H4 (cell line): ENCODE measurements around the gene MOB1A. TPM values are rescaled to one million over a fixed set of nuclear protein-coding genes. Genes with fewer than 3 reads are reported as not detected.
"Not testable (repeated sequence)": the region's sequence is repeated elsewhere in the genome, so short reads cannot be mapped to it uniquely, and the experiment has no call there.

Source experiments
- DNase-seq: peaks from one replicate; pipeline ENCODE4 v3.0.0-alpha.2; 2015; ENCODE audit warnings: low spot score
- total RNA-seq: library from RNA; depleted of rRNA; stranded (reverse); fragments of >200 nt; shearing (Covaris generic); gene quantifications from 2 replicates; pipeline ENCODE4 v1.2.3, GENCODE V29; 2014; rRNA removed

MOB1A gene
- 147 and 150 TPM in 2 replicates for total RNA-seq

GRCh38 chr2:74178211-74179062, at the start of gene MOB1A:
TSS of gene MOB1A (minus strand) at chr2:74178879. CDS start at chr2:74178674, 205 bp downstream.
- peak; percentile 96 for DNase-seq

GRCh38 chr2:74227646-74228045, 49.0 kb upstream of the MOB1A start:
- no peak for DNase-seq

GRCh38 chr2:74226648-74227213, 48.1 kb upstream of the MOB1A start:
- DNase-seq = no peak

GRCh38 chr2:74225698-74226459, 47.2 kb upstream of the MOB1A start:
- DNase-seq = no peak

- DNase-seq = no peak
Observed at GRCh38 chr2:74223941-74224770, 45.5 kb upstream of the MOB1A start.

- DNase-seq = no peak
Observed at GRCh38 chr2:74222300-74222650, 43.6 kb upstream of the MOB1A start.

GRCh38 chr2:74221604-74222299, 43.1 kb upstream of the MOB1A start:
- no peak for DNase-seq

- no peak for DNase-seq
Observed at GRCh38 chr2:74221091-74221490, 42.4 kb upstream of the MOB1A start.

GRCh38 chr2:74219846-74220486, 41.3 kb upstream of the MOB1A start:
- no peak for DNase-seq

- no peak for DNase-seq
Observed at GRCh38 chr2:74216642-74217041, 38.0 kb upstream of the MOB1A start.

GRCh38 chr2:74215771-74216170, 37.1 kb upstream of the MOB1A start:
- not testable (repeated sequence) for DNase-seq

- no peak for DNase-seq
Observed at GRCh38 chr2:74212702-74213410, 34.2 kb upstream of the MOB1A start.

- DNase-seq = peak; percentile 47
Observed at GRCh38 chr2:74206180-74206688, 27.6 kb upstream of the MOB1A start.

- DNase-seq = no peak
Observed at GRCh38 chr2:74205596-74205995, 26.9 kb upstream of the MOB1A start.

- DNase-seq = no peak
Observed at GRCh38 chr2:74205113-74205512, 26.4 kb upstream of the MOB1A start.

- no peak for DNase-seq
Observed at GRCh38 chr2:74204436-74204835, 25.8 kb upstream of the MOB1A start.

- DNase-seq = no peak
Observed at GRCh38 chr2:74201596-74201995, 22.9 kb upstream of the MOB1A start.

GRCh38 chr2:74201196-74201595, 22.5 kb upstream of the MOB1A start:
- DNase-seq = no peak

- DNase-seq = no peak
Observed at GRCh38 chr2:74199871-74200305, 21.2 kb upstream of the MOB1A start.

GRCh38 chr2:74199275-74199701, 20.6 kb upstream of the MOB1A start:
- no peak for DNase-seq
